Endothelial cell (in vitro differentiated cells): ENCODE results near the gene PRPS1. TPM values are rescaled to one million over a fixed set of nuclear protein-coding genes. Genes with fewer than 3 reads are reported as not detected.

Source experiments
- DNase-seq: peaks from one replicate; pipeline ENCODE4 v3.0.0; 2021; ENCODE audit warnings: low spot score
- H3K27ac Mint-ChIP-seq: one replicate; pipeline ENCODE4 v1.8.0; 2021; ENCODE audit warnings: mixed read lengths, inconsistent platforms; ENCODE audit not compliant: unreplicated experiment
- H3K27me3 Mint-ChIP-seq: one replicate; pipeline ENCODE4 v1.8.0; 2021; ENCODE audit warnings: mild to moderate bottlenecking, moderate library complexity, mixed read lengths, inconsistent platforms; ENCODE audit not compliant: unreplicated experiment
- H3K36me3 Mint-ChIP-seq: one replicate; pipeline ENCODE4 v1.8.0; 2021; ENCODE audit warnings: mild to moderate bottlenecking, low read depth, mixed read lengths, inconsistent platforms; ENCODE audit not compliant: unreplicated experiment
- H3K4me1 Mint-ChIP-seq: one replicate; pipeline ENCODE4 v1.8.0; 2021; ENCODE audit warnings: mild to moderate bottlenecking, mixed read lengths, inconsistent platforms; ENCODE audit not compliant: unreplicated experiment
- H3K4me3 Mint-ChIP-seq: one replicate; pipeline ENCODE4 v1.8.0; 2021; ENCODE audit warnings: mild to moderate bottlenecking, mixed read lengths, inconsistent platforms; ENCODE audit not compliant: unreplicated experiment
- H3K9me3 Mint-ChIP-seq: one replicate; pipeline ENCODE4 v1.8.0; 2021; ENCODE audit warnings: mixed read lengths, inconsistent platforms; ENCODE audit not compliant: unreplicated experiment
- CTCF ChIP-seq: fragments of 200-600 bp; sonication (generic); IDR thresholded peaks from one replicate; pipeline ENCODE4 v1.5.0; 2021; ENCODE audit warnings: antibody characterized with exemption; ENCODE audit not compliant: unreplicated experiment
- total RNA-seq: library from RNA; stranded (reverse); fragmentation: NEBNext Ultra II Directional; extraction: Animal tissue kit (Norgen Biotek cat#: 25700); gene quantifications from one replicate; pipeline ENCODE4 v1.2.1, GENCODE V29; 2021; ENCODE audit not compliant: unreplicated experiment

PRPS1 gene
- total RNA-seq, 1 donor from 2014 or later, result 41.0 TPM

DNA sequence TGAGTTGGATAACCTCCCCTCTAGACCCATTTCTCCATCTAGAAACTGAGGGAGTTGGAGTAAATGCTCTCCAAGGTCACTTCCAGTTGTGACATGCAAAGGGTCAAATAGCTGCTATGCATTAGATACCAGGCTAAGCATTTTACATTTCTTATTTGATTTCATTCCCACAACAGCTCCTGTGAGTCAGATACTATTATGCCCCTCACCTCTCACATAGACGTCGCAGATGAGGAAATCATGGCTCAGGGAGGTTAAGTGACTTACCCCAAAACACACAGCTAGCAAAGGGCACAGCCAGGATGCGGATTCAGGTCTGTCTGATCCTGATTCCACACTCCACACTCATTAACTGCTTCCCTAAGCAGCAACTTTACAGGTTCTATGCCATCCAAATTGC, 57.7 kb downstream of the PRPS1 start:
- peaks cover 16% of the 10 kb centered on the region for H3K27me3 Mint-ChIP-seq
- no peak for TF ChIP-seq CTCF
- H3K9me3 Mint-ChIP-seq, result no peaks in the 10 kb centered on the region
- no peak overlapping the region for H3K4me3 Mint-ChIP-seq
- H3K4me1 Mint-ChIP-seq, result peaks cover 38% of the 10 kb centered on the region
- peaks cover 6% of the 10 kb centered on the region for H3K36me3 Mint-ChIP-seq
- DNase-seq, result no peak
- no peak overlapping the region for H3K27ac Mint-ChIP-seq

GRCh38 chrX:107686792-107687191, 58.5 kb downstream of the PRPS1 start:
- no peak overlapping the region for H3K27ac Mint-ChIP-seq

GRCh38 chrX:107687445-107687844, 59.1 kb downstream of the PRPS1 start:
- peaks cover 13% of the 10 kb centered on the region for H3K27me3 Mint-ChIP-seq
- no peak for TF ChIP-seq CTCF
- H3K36me3 Mint-ChIP-seq, result peaks cover 6% of the 10 kb centered on the region
- H3K4me3 Mint-ChIP-seq, result no peak overlapping the region
- H3K4me1 Mint-ChIP-seq, result peaks cover 36% of the 10 kb centered on the region
- H3K27ac Mint-ChIP-seq, result no peak overlapping the region
- no peak for DNase-seq
- H3K9me3 Mint-ChIP-seq, result no peaks in the 10 kb centered on the region

More at GRCh38 chrX:107686792-107687191, 58.5 kb downstream of the PRPS1 start:
- Mint-ChIP-seq H3K27me3 (peaks cover 16% of the 10 kb centered on the region), H3K4me3 (no peak overlapping the region), H3K36me3 (peaks cover 6% of the 10 kb centered on the region), H3K9me3 (no peaks in the 10 kb centered on the region), H3K4me1 (peaks cover 36% of the 10 kb centered on the region)
- TF ChIP-seq CTCF, result no peak
- no peak for DNase-seq

GRCh38 chrX:107691024-107691448, 62.7 kb downstream of the PRPS1 start:
- H3K36me3 Mint-ChIP-seq, result peaks cover 6% of the 10 kb centered on the region
- peaks cover 9% of the 10 kb centered on the region for H3K27me3 Mint-ChIP-seq
- peaks cover 14% of the 10 kb centered on the region for H3K4me1 Mint-ChIP-seq
- TF ChIP-seq CTCF, result no peak
- H3K4me3 Mint-ChIP-seq, result no peak overlapping the region
- H3K9me3 Mint-ChIP-seq, result no peaks in the 10 kb centered on the region
- H3K27ac Mint-ChIP-seq, result no peak overlapping the region
- no peak for DNase-seq

GRCh38 chrX:107699616-107700015, 71.3 kb downstream of the PRPS1 start:
- peaks cover 8% of the 10 kb centered on the region for H3K4me1 Mint-ChIP-seq
- no peaks in the 10 kb centered on the region for H3K36me3 Mint-ChIP-seq
- no peaks in the 10 kb centered on the region for H3K9me3 Mint-ChIP-seq
- no peak overlapping the region for H3K4me3 Mint-ChIP-seq
- no peak for TF ChIP-seq CTCF
- DNase-seq, result no peak
- peaks cover 1% of the 10 kb centered on the region for H3K27me3 Mint-ChIP-seq
- H3K27ac Mint-ChIP-seq, result no peak overlapping the region
